ENCODE results near the gene UCHL1.
A peak's percentile ranks its signal among the peaks of the same experiment; 100 is the strongest.

GRCh38 chr4:41258783-41259182 is 2.1 kb downstream of the UCHL1 start:
- TF ChIP-seq CTCF (IDR thresholded peaks at IDR 0.05; ENCODE audit: poor library complexity) (peak; percentile 55), EZH2 (IDR thresholded peaks at IDR 0.05; ENCODE audit: borderline replicate concordance) (no peak), EZH2phosphoT487 (IDR thresholded peaks at IDR 0.05; ENCODE audit: low read depth, severe bottlenecking, unreplicated experiment) (no peak)

Data from hepatocyte (in vitro differentiated cells).